LHCN-M2 (cell line): ENCODE results near the gene COPS7B. TPM values are rescaled to one million over a fixed set of nuclear protein-coding genes. Genes with fewer than 3 reads are reported as not detected.

Experiments used
- total RNA-seq: library from RNA; depleted of rRNA; stranded (reverse); fragments of >200 nt; gene quantifications from 2 replicates; pipeline ENCODE4 v1.2.3, GENCODE V29; 2014; rRNA removed

The COPS7B gene
- total RNA-seq, 1 experiment from 2014 or later, result 20.8 TPM

Other genes starting within 250 kb of the COPS7B start
- gene TEX44, start 193.6 kb upstream of the COPS7B start, total RNA-seq, result not detected in 2 replicates
- gene PTMA, start 77.9 kb upstream of the COPS7B start, total RNA-seq, result 836 and 882 TPM in 2 replicates
- gene PDE6D, start 5.2 kb upstream of the COPS7B start, total RNA-seq, result 25.1 and 30.4 TPM in 2 replicates
- gene NPPC, start 140.0 kb downstream of the COPS7B start, total RNA-seq, result not detected in 2 replicates
- gene DIS3L2, start 175.3 kb downstream of the COPS7B start, total RNA-seq, result 12.5 and 19.9 TPM in 2 replicates